HCT116 (cell line): ENCODE data around the gene AKR1C4. TPM values are rescaled to one million over a fixed set of nuclear protein-coding genes. Genes with fewer than 3 reads are reported as not detected.

Experiments
- ATAC-seq: fragments of 200-7000 bp; cut with Tn5 transposase; 2 replicates; pipeline ENCODE4 v1.9.1; 2020; ENCODE audit warnings: mild to moderate bottlenecking, moderate library complexity
- BruUV-seq: library from RNA; stranded (reverse); fragments of 400-500 nt; replicated peaks from 2 replicates; lab custom pipeline; 2021; lab: Mats Ljungman, UMichigan
- CTCF ChIA-PET: fragments of 300-600 bp; sonication (Branson Sonifier 250); formaldehyde crosslinking; loops from one replicate; lab custom pipeline; 2021; ENCODE audit warnings: antibody characterized with exemption; lab: Charles Lee
- POLR2A ChIA-PET: fragments of 300-600, 350-600 bp; sonication (Branson Sonifier 250); formaldehyde crosslinking; loops from one replicate; lab custom pipeline; 2021; ENCODE audit warnings: antibody characterized with exemption; lab: Charles Lee
- RAD21 ChIA-PET, 2 experiments: fragments of 300-600 bp; sonication (Branson Sonifier 250); formaldehyde crosslinking; loops; one replicate each; lab custom pipeline; 2023; ENCODE audit warnings: low total read pairs in 2 of 2; ENCODE audit not compliant: uncharacterized antibody in 2 of 2, unreplicated experiment in 2 of 2, low non-redundant PET in 1 of 2; lab: Charles Lee
- DNase-seq: peaks from one replicate; pipeline ENCODE4 v3.0.0-alpha.2; 2010; ENCODE audit warnings: low read depth, low spot score
- H2AFZ ChIP-seq: fragments of 200-600 bp; shearing (Covaris generic), sonication (generic); 2 replicates; pipeline ENCODE4 v1.6.1; 2017; ENCODE audit warnings: low read depth, mixed run types, mixed read lengths, antibody characterized with exemption, low read length; ENCODE audit not compliant: poor library complexity, severe bottlenecking
- H3K27ac ChIP-seq: 2 replicates; pipeline ENCODE4 v1.5.1; 2012; ENCODE audit warnings: low read depth, low read length
- H3K27me3 ChIP-seq: fragments of 200-600 bp; sonication (generic); 2 replicates; pipeline ENCODE4 v1.6.1; 2016; ENCODE audit warnings: mixed run types, low read length, mixed read lengths; ENCODE audit not compliant: insufficient read depth
- H3K36me3 ChIP-seq, 2 experiments: fragments of 200-500 bp in 1 of 2; fragments of 200-600 bp in 1 of 2; sonication (Bioruptor generic) in 1 of 2; sonication (generic) in 1 of 2; 2 replicates each; pipeline versions ENCODE4 v1.5.1 to v1.6.1; 2014 to 2016; ENCODE audit warnings: low read length in 2 of 2, inconsistent platforms in 1 of 2, mixed read lengths in 1 of 2, mixed run types in 1 of 2; ENCODE audit not compliant: insufficient read depth in 2 of 2, control insufficient read depth in 1 of 2
- H3K4me1 ChIP-seq, 2 experiments: fragments of 200-600 bp in 1 of 2; sonication (generic) in 1 of 2; 2 replicates each; pipeline versions ENCODE4 v1.5.1 to v1.6.1; 2012 to 2017; ENCODE audit warnings: low read length in 2 of 2, inconsistent platforms in 1 of 2, mild to moderate bottlenecking in 1 of 2, mixed read lengths in 1 of 2, mixed run types in 1 of 2, moderate library complexity in 1 of 2; ENCODE audit not compliant: insufficient read depth in 2 of 2, control insufficient read depth in 1 of 2
- H3K4me2 ChIP-seq: fragments of 200-600 bp; sonication (generic); 2 replicates; pipeline ENCODE4 v1.6.1; 2017; ENCODE audit warnings: mixed run types, low read length, mixed read lengths
- H3K4me3 ChIP-seq, 2 experiments: fragments of 200-600 bp in 1 of 2; sonication (generic) in 1 of 2; replicated peaks in 1 of 2; 2 replicates each; pipeline ENCODE4 v1.5.1; 2011 to 2016; ENCODE audit warnings: low read length in 2 of 2, control low read depth in 1 of 2, low read depth in 1 of 2, mild to moderate bottlenecking in 1 of 2, mixed read lengths in 1 of 2, mixed run types in 1 of 2
- H3K79me2 ChIP-seq: fragments of 200-600 bp; sonication (generic); 2 replicates; pipeline ENCODE4 v1.6.1; 2017; ENCODE audit warnings: mild to moderate bottlenecking, mixed run types, low read length, moderate library complexity, mixed read lengths; ENCODE audit not compliant: insufficient read depth
- H3K9ac ChIP-seq: fragments of 200-600 bp; sonication (generic); 2 replicates; pipeline ENCODE4 v1.6.1; 2016; ENCODE audit warnings: low read length, mixed read lengths
- H3K9me2 ChIP-seq: fragments of 200-600 bp; sonication (generic), shearing (Covaris generic); 2 replicates; pipeline ENCODE4 v1.6.1; 2017; ENCODE audit warnings: mixed run types, mild to moderate bottlenecking, moderate library complexity; ENCODE audit not compliant: insufficient read depth
- H3K9me3 ChIP-seq, 2 experiments: fragments of 200-500 bp in 1 of 2; fragments of 200-600 bp in 1 of 2; sonication (Bioruptor generic) in 1 of 2; sonication (generic) in 1 of 2; 2 replicates each; pipeline ENCODE4 v1.6.1; 2014 to 2017; ENCODE audit warnings: low read length in 2 of 2, mixed read lengths in 2 of 2, inconsistent platforms in 1 of 2, low read depth in 1 of 2, mild to moderate bottlenecking in 1 of 2, mixed run types in 1 of 2, moderate library complexity in 1 of 2; ENCODE audit not compliant: control insufficient read depth in 1 of 2, insufficient read depth in 1 of 2
- H4K20me1 ChIP-seq: fragments of 200-600 bp; sonication (generic), shearing (Covaris generic); 2 replicates; pipeline ENCODE4 v1.6.1; 2017; ENCODE audit warnings: mixed run types, mild to moderate bottlenecking, moderate library complexity; ENCODE audit not compliant: insufficient read depth
- ELF1 ChIP-seq: IDR thresholded peaks from 2 replicates; pipeline ENCODE4 v1.6.1; 2012; ENCODE audit warnings: low read depth, borderline replicate concordance
- EZH2 ChIP-seq: fragments of 200-600 bp; sonication (generic); IDR thresholded peaks from 2 replicates; pipeline ENCODE4 v1.6.1; 2017; ENCODE audit warnings: antibody characterized with exemption, mixed run types
- EZH2phosphoT487 ChIP-seq: fragments of 200-600 bp; IDR thresholded peaks from 2 replicates; pipeline ENCODE4 v1.6.1; 2018; ENCODE audit warnings: antibody characterized with exemption, borderline replicate concordance
- FOSL1 ChIP-seq: IDR thresholded peaks from 2 replicates; pipeline ENCODE4 v1.6.1; 2012; ENCODE audit warnings: low read depth
- POLR2A ChIP-seq: IDR thresholded peaks from 2 replicates; pipeline ENCODE4 v1.7.0; 2011; ENCODE audit warnings: borderline replicate concordance; ENCODE audit not compliant: insufficient read depth, insufficient read length; ENCODE audit errors: extremely low read depth
- POLR2AphosphoS5 ChIP-seq: IDR thresholded peaks from 2 replicates; pipeline ENCODE4 v1.6.1; 2011; ENCODE audit warnings: mild to moderate bottlenecking, low read depth, low read length, moderate library complexity
- SIN3A ChIP-seq: IDR thresholded peaks from 2 replicates; pipeline ENCODE4 v1.6.1; 2012; ENCODE audit warnings: low read depth
- YY1 ChIP-seq: IDR thresholded peaks from 2 replicates; pipeline ENCODE4 v1.6.1; 2011; ENCODE audit warnings: low read length, low read depth, moderate library complexity, mild to moderate bottlenecking; ENCODE audit not compliant: insufficient replicate concordance; ENCODE audit errors: extremely low read depth
- ZFX ChIP-seq: fragments of 450-650 bp; IDR thresholded peaks from 2 replicates; pipeline ENCODE4 v1.6.1; 2017
- intact Hi-C: fragments of 100-400 bp; cut with micrococcal nuclease; formaldehyde crosslinking; loops from 2 replicates; pipeline ENCODE4 v1.10.0; 2022
- total RNA-seq: library from RNA; stranded (reverse); gene quantifications from one replicate; pipeline ENCODE4 v1.2.1, GENCODE V29; 2021; ENCODE audit not compliant: unreplicated experiment
- TF ChIP-seq, protein P1 (sequence below): IDR thresholded peaks from 2 replicates; pipeline ENCODE4 v1.6.1; 2011; ENCODE audit warnings: mild to moderate bottlenecking, low read length, moderate library complexity; ENCODE audit not compliant: insufficient replicate concordance; ENCODE audit errors: extremely low read depth
- TF ChIP-seq, protein P2 (sequence below), 3 experiments: fragments of 200-600 bp in 1 of 3; sonication (generic) in 1 of 3; IDR thresholded peaks in 2 of 3; conservative IDR thresholded peaks in 1 of 3; 2 replicates each; pipeline ENCODE4 v1.5.1; 2012 to 2017; ENCODE audit warnings: low read depth in 2 of 3, low read length in 2 of 3, antibody characterized with exemption in 1 of 3, borderline replicate concordance in 1 of 3, control low read depth in 1 of 3, mild to moderate bottlenecking in 1 of 3, mixed read lengths in 1 of 3, mixed run types in 1 of 3, moderate library complexity in 1 of 3; ENCODE audit not compliant: insufficient read depth in 1 of 3

AKR1C4 gene
- total RNA-seq, 1 experiment from 2014 or later = not detected

- H3K79me2 ChIP-seq = no peaks in the 10 kb centered on the region
- CTCF ChIA-PET = no interaction called here
- RAD21 ChIA-PET = no interaction called here
- H3K4me2 ChIP-seq = no peak overlapping the region
- H3K4me1 ChIP-seq = no peaks in the 10 kb centered on the region
- H4K20me1 ChIP-seq = no peaks in the 10 kb centered on the region
- no peak overlapping the region for H3K27ac ChIP-seq
- peaks cover 3% of the 10 kb centered on the region; the same call in 1 of the 2 replicates for H3K9me2 ChIP-seq
- no peaks in the 10 kb centered on the region for H3K27me3 ChIP-seq
- H3K9me3 ChIP-seq = no peaks in the 10 kb centered on the region
- no peak for ATAC-seq
- POLR2A ChIA-PET = no interaction called here
- no peak for TF ChIP-seq ELF1
- no peak for TF ChIP-seq POLR2AphosphoS5
- TF ChIP-seq EZH2phosphoT487 = no peak
- TF ChIP-seq SIN3A = no peak
- TF ChIP-seq FOSL1 = no peak
- no peak for TF ChIP-seq POLR2A
- TF ChIP-seq EZH2 = no peak
- no peak for TF ChIP-seq YY1
- TF ChIP-seq, protein P1, sequence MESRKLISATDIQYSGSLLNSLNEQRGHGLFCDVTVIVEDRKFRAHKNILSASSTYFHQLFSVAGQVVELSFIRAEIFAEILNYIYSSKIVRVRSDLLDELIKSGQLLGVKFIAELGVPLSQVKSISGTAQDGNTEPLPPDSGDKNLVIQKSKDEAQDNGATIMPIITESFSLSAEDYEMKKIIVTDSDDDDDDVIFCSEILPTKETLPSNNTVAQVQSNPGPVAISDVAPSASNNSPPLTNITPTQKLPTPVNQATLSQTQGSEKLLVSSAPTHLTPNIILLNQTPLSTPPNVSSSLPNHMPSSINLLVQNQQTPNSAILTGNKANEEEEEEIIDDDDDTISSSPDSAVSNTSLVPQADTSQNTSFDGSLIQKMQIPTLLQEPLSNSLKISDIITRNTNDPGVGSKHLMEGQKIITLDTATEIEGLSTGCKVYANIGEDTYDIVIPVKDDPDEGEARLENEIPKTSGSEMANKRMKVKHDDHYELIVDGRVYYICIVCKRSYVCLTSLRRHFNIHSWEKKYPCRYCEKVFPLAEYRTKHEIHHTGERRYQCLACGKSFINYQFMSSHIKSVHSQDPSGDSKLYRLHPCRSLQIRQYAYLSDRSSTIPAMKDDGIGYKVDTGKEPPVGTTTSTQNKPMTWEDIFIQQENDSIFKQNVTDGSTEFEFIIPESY = no peak
- TF ChIP-seq, protein P2, sequence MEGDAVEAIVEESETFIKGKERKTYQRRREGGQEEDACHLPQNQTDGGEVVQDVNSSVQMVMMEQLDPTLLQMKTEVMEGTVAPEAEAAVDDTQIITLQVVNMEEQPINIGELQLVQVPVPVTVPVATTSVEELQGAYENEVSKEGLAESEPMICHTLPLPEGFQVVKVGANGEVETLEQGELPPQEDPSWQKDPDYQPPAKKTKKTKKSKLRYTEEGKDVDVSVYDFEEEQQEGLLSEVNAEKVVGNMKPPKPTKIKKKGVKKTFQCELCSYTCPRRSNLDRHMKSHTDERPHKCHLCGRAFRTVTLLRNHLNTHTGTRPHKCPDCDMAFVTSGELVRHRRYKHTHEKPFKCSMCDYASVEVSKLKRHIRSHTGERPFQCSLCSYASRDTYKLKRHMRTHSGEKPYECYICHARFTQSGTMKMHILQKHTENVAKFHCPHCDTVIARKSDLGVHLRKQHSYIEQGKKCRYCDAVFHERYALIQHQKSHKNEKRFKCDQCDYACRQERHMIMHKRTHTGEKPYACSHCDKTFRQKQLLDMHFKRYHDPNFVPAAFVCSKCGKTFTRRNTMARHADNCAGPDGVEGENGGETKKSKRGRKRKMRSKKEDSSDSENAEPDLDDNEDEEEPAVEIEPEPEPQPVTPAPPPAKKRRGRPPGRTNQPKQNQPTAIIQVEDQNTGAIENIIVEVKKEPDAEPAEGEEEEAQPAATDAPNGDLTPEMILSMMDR (IDR thresholded peaks at IDR 0.05 in 2 of 3, conservative IDR thresholded peaks at IDR 0.05 in 1 of 3; ENCODE audit: borderline replicate concordance in 1 of 3, insufficient read depth in 1 of 3, low read depth in 2 of 3, low read length in 2 of 3) = no peak
- TF ChIP-seq ZFX = no peak
- TF ChIP-seq, all 23 proteins: peak for 0
- H3K4me3 ChIP-seq = no peak overlapping the region
- no peaks in the 10 kb centered on the region for H3K36me3 ChIP-seq
- no TSS peak for BruUV-seq
- intact Hi-C loops = no loop called here
- H2AFZ ChIP-seq = no peak overlapping the region
- DNase-seq = no peak
- no peak overlapping the region for H3K9ac ChIP-seq
These were observed 2.2 kb upstream of the AKR1C4 start for GRCh38 chr10:5194431-5194830.
